ENCODE measurements around the gene CPB2.

Gene CPB2

GRCh38 chr13:46104868-46105267 is at the start of gene CPB2:
TSS of gene CPB2 (minus strand) at chr13:46105033. CDS start at chr13:46105009, 24 bp downstream.
- no peak for DNase-seq (ENCODE audit: low spot score)

GRCh38 chr13:46154136-46154801 is 49.4 kb upstream of the CPB2 start:
- DNase-seq (ENCODE audit: low spot score): no peak

- no peak for DNase-seq (ENCODE audit: low spot score)
Observed at GRCh38 chr13:46152627-46153328, 47.9 kb upstream of the CPB2 start.

GRCh38 chr13:46150134-46150693 is 45.4 kb upstream of the CPB2 start:
- no peak for DNase-seq (ENCODE audit: low spot score)

- DNase-seq (ENCODE audit: low spot score): no peak
Observed at GRCh38 chr13:46149272-46150133, 44.7 kb upstream of the CPB2 start.

GRCh38 chr13:46146898-46147297 is 42.1 kb upstream of the CPB2 start:
- peak; percentile 65 for DNase-seq (ENCODE audit: low spot score)

GRCh38 chr13:46145950-46146349 is 41.1 kb upstream of the CPB2 start:
- DNase-seq (ENCODE audit: low spot score): no peak

- no peak for DNase-seq (ENCODE audit: low spot score)
Observed at GRCh38 chr13:46145135-46145534, 40.3 kb upstream of the CPB2 start.

GRCh38 chr13:46143184-46143701 is 38.4 kb upstream of the CPB2 start:
- DNase-seq (ENCODE audit: low spot score): no peak

- peak; percentile 53 for DNase-seq (ENCODE audit: low spot score)
Observed at GRCh38 chr13:46142776-46143175, 37.9 kb upstream of the CPB2 start.

- no peak for DNase-seq (ENCODE audit: low spot score)
Observed at GRCh38 chr13:46140044-46140443, 35.2 kb upstream of the CPB2 start.

GRCh38 chr13:46137627-46138317 is 32.9 kb upstream of the CPB2 start:
- DNase-seq (ENCODE audit: low spot score): no peak

- peak; percentile 34 for DNase-seq (ENCODE audit: low spot score)
Observed at GRCh38 chr13:46136688-46137087, 31.9 kb upstream of the CPB2 start.

GRCh38 chr13:46134961-46135522 is 30.2 kb upstream of the CPB2 start:
- DNase-seq (ENCODE audit: low spot score): no peak

GRCh38 chr13:46134494-46134893 is 29.7 kb upstream of the CPB2 start:
- no peak for DNase-seq (ENCODE audit: low spot score)

GRCh38 chr13:46132109-46132508 is 27.3 kb upstream of the CPB2 start:
- no peak for DNase-seq (ENCODE audit: low spot score)

GRCh38 chr13:46131705-46132104 is 26.9 kb upstream of the CPB2 start:
- DNase-seq (ENCODE audit: low spot score): no peak

- no peak for DNase-seq (ENCODE audit: low spot score)
Observed at GRCh38 chr13:46129955-46130618, 25.3 kb upstream of the CPB2 start.

- DNase-seq (ENCODE audit: low spot score): no peak
Observed at GRCh38 chr13:46129124-46129523, 24.3 kb upstream of the CPB2 start.

- no peak for DNase-seq (ENCODE audit: low spot score)
Observed at GRCh38 chr13:46127358-46128023, 22.7 kb upstream of the CPB2 start.

Measured in Ammon's horn (tissue), 1 donor.